ENCODE measurements around the gene APIP. TPM values are rescaled to one million over a fixed set of nuclear protein-coding genes. Genes with fewer than 3 reads are reported as not detected.

Gene APIP
- total RNA-seq, 2 donors from 2014 or later = 23.0 to 31.1 TPM

GRCh38 chr11:34859496-34859895 lies 56.7 kb downstream of the APIP start:
- intact Hi-C loops (cut with DNase I) = no loop called here
- no peak for DNase-seq (ENCODE audit: low spot score)

GRCh38 chr11:34857463-34857862 lies 58.7 kb downstream of the APIP start:
- intact Hi-C loops (cut with DNase I) = no loop called here
- DNase-seq (ENCODE audit: low spot score) = no peak

- no peak for DNase-seq (ENCODE audit: low spot score)
- intact Hi-C loops (cut with DNase I) = no loop called here
These were observed 59.9 kb downstream of the APIP start for GRCh38 chr11:34856251-34856650.

GRCh38 chr11:34855754-34856095 lies 60.5 kb downstream of the APIP start:
- intact Hi-C loops (cut with DNase I) = no loop called here
- DNase-seq (ENCODE audit: low spot score) = no peak

- no peak for DNase-seq (ENCODE audit: low spot score)
- intact Hi-C loops (cut with DNase I) = no loop called here
These were observed 61.0 kb downstream of the APIP start for GRCh38 chr11:34855021-34855753.

- intact Hi-C loops (cut with DNase I) = no loop called here
- DNase-seq (ENCODE audit: low spot score) = no peak
These were observed 64.3 kb downstream of the APIP start for GRCh38 chr11:34851916-34852315.

GRCh38 chr11:34850334-34850733 lies 65.8 kb downstream of the APIP start:
- intact Hi-C loops (cut with DNase I) = no loop called here
- DNase-seq (ENCODE audit: low spot score) = no peak

GRCh38 chr11:34846467-34846866 lies 69.7 kb downstream of the APIP start:
- intact Hi-C loops (cut with DNase I) = no loop called here

GRCh38 chr11:34844463-34845112 lies 71.6 kb downstream of the APIP start:
- intact Hi-C loops (cut with DNase I) = no loop called here
- DNase-seq (ENCODE audit: low spot score) = no peak

More at GRCh38 chr11:34846467-34846866, 69.7 kb downstream of the APIP start:
- DNase-seq (ENCODE audit: low spot score) = no peak

GRCh38 chr11:34843271-34843670 lies 72.9 kb downstream of the APIP start:
- no peak for DNase-seq (ENCODE audit: low spot score)
- intact Hi-C loops (cut with DNase I) = no loop called here

GRCh38 chr11:34840736-34841386 lies 75.3 kb downstream of the APIP start:
- intact Hi-C loops (cut with DNase I) = no loop called here
- DNase-seq (ENCODE audit: low spot score) = no peak

- no peak for DNase-seq (ENCODE audit: low spot score)
- intact Hi-C loops (cut with DNase I) = no loop called here
These were observed 76.2 kb downstream of the APIP start for GRCh38 chr11:34839969-34840368.

- intact Hi-C loops (cut with DNase I) = no loop called here
- DNase-seq (ENCODE audit: low spot score) = no peak
These were observed 79.0 kb downstream of the APIP start for GRCh38 chr11:34836958-34837856.

- intact Hi-C loops (cut with DNase I) = no loop called here
- no peak for DNase-seq (ENCODE audit: low spot score)
These were observed 82.6 kb downstream of the APIP start for GRCh38 chr11:34833602-34834001.

Small RNA genes lying within 50 kb of the gene (microRNA-seq; reads per million reads assigned to microRNA genes)
- gene MIR1343 (ENCODE audit: borderline microRNAs expressed in 2 of 2) = 1.9 to 2.6 reads per million in 2 donors

Other genes with a start within 250 kb of the APIP start
- 10 to 100 TPM; 26.9 to 28.2 TPM for gene PDHX, start 239 bp upstream of the APIP start, total RNA-seq
- 100 to 1,000 TPM; 219 to 562 TPM for gene CD44, start 222.8 kb upstream of the APIP start, total RNA-seq

Data from posterior vena cava (tissue), 2 donors.